ENCODE measurements around the gene MTRFR. TPM values are rescaled to one million over a fixed set of nuclear protein-coding genes. Genes with fewer than 3 reads are reported as not detected.

MTRFR gene
- total RNA-seq, 1 experiment from 2014 or later, result 15.7 TPM

- TF ChIP-seq AFF4 (CRISPR knock-in tag; IDR thresholded peaks at IDR 0.05; ENCODE audit: borderline replicate concordance) (no peak), STAT6 (CRISPR knock-in tag; conservative IDR thresholded peaks at IDR 0.05; ENCODE audit: low read depth) (no peak), MXD4 (CRISPR knock-in tag; IDR thresholded peaks at IDR 0.05; ENCODE audit: borderline replicate concordance) (no peak), ARID4B (CRISPR knock-in tag; IDR thresholded peaks at IDR 0.05; ENCODE audit: borderline replicate concordance) (no peak), E2F5 (CRISPR knock-in tag; IDR thresholded peaks at IDR 0.05) (no peak), NR3C1 (CRISPR knock-in tag; conservative IDR thresholded peaks at IDR 0.05; ENCODE audit: low read depth) (no peak), MYBL2 (CRISPR knock-in tag; IDR thresholded peaks at IDR 0.05) (no peak), ZNF396 (CRISPR knock-in tag; IDR thresholded peaks at IDR 0.05; ENCODE audit: borderline replicate concordance) (no peak), TP53 (CRISPR knock-in tag; IDR thresholded peaks at IDR 0.05) (no peak), ZNF425 (CRISPR knock-in tag; conservative IDR thresholded peaks at IDR 0.05) (no peak), NFATC4 (CRISPR knock-in tag; IDR thresholded peaks at IDR 0.05) (no peak), ZNF281 (CRISPR knock-in tag; IDR thresholded peaks at IDR 0.05) (no peak)
Measured at GRCh38 chr12:123187637-123188036, 45.6 kb upstream of the MTRFR start (continued).

Measured in WTC11 (cell line).